Posterior vena cava (tissue), 2 donors: ENCODE data around the gene SFT2D3. TPM values are rescaled to one million over a fixed set of nuclear protein-coding genes. Genes with fewer than 3 reads are reported as not detected.
"Not testable (repeated sequence)": the region's sequence is repeated elsewhere in the genome, so short reads cannot be mapped to it uniquely, and the experiment has no call there.

ENCODE experiments used
- DNase-seq: peaks from one replicate; pipeline ENCODE4 v3.0.0-alpha.2; 2020; ENCODE audit warnings: low spot score
- intact Hi-C, 2 donors: fragments of 100-400 bp; cut with DNase I; formaldehyde crosslinking; loops; one replicate each; pipeline versions ENCODE4 v1.14.1 to v1.14.2; 2022 to 2023
- total RNA-seq, 2 donors: library from RNA; stranded (reverse); fragmentation: NEBNext Ultra II Directional; extraction: Animal tissue kit (Norgen Biotek cat#: 25700); gene quantifications; one replicate each; pipeline ENCODE4 v1.2.1, GENCODE V29; 2021
- donor health status: DM: yes; HTN: yes; CAD: no.
- donor health status: DM: yes; HTN: yes; CAD: no.

The SFT2D3 gene
- total RNA-seq, 2 donors from 2014 or later: 4.3 to 4.7 TPM

- DNase-seq: no peak
- intact Hi-C loops: no loop called here
Measured at GRCh38 chr2:127726158-127726880, 25.0 kb downstream of the SFT2D3 start.

- no peak for DNase-seq
- intact Hi-C loops: no loop called here
Measured at GRCh38 chr2:127733113-127733815, 32.0 kb downstream of the SFT2D3 start.

DNA sequence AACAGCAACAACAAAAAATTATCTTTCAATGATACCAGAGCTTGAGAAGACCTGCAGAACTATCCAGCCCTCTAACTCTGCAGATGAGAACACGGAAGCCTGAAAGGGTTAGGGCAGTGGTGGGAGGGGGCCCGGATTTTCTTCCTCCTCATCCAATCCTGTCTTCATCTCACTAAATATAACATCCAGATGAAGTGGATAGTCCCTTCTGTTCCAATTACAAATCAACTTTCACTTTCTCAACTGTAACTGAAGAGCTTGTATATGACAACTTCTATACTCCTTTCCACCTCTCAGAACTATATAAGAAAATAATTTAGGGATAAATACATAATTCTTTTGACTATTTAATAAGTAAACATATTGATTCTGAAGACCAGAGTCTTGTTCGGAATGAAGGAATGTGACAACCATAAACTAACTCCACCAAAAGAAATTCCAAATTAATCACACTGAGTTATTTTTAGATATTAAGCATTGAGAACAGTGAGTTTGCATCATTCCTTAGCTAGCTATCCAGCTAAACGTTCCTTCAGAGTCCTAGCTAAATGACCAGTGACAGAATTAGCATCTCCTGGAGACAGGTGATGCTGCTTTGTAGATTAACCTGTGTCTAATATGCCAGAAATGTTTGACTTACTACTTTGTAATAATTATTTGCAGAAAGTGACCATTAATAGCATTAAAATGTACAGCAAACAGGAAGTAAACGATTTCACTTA lies 32.7 kb downstream of the SFT2D3 start:
- intact Hi-C loops: no loop called here
- no peak for DNase-seq

GRCh38 chr2:127735044-127735443 lies 33.7 kb downstream of the SFT2D3 start:
- DNase-seq: no peak
- intact Hi-C loops: no loop called here

DNA sequence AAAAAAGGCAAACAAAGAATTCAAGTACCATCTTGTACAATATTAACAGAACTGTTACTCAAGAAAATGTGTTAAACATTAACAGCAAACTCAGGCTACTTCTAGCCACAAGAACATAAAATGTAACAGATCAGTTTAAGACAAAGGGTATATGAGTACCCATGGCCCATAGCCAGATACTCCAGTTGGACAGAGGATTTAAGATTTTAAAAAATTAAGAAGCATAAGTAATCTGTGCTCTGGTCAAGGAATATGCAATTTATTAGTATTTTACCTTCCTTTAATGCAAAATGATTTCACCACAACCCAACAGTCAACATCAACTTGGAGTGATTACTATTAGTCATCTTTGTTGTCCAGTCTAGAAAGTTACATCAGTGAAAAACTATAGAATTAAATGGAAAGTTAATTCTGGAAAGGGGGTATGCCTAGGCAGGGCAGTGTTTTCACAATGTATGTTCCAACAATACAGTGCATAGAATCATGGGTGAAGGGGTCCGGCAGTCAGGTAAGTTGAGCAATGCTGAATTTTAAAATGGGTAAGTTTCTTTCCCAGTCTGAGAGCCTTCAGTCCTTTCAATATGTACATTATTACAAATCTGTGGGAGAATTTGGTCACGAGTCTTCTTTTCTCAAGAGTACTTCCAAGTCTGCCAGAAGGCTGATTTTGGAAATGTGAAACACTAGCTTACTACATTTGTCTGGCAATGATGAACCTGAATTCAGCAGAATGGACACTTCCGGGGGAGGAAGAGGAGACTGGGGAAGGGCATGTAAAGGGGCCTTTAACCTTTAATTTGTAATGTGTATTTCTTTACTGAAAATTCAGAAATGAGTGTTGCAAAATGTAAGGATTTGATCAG lies 34.5 kb downstream of the SFT2D3 start:
- intact Hi-C loops: no loop called here
- DNase-seq: no peak

- intact Hi-C loops: no loop called here
- DNase-seq: no peak
Measured at GRCh38 chr2:127737892-127738291, 36.6 kb downstream of the SFT2D3 start.

- intact Hi-C loops: no loop called here
- DNase-seq: no peak
Measured at GRCh38 chr2:127739800-127740199, 38.5 kb downstream of the SFT2D3 start.

DNA sequence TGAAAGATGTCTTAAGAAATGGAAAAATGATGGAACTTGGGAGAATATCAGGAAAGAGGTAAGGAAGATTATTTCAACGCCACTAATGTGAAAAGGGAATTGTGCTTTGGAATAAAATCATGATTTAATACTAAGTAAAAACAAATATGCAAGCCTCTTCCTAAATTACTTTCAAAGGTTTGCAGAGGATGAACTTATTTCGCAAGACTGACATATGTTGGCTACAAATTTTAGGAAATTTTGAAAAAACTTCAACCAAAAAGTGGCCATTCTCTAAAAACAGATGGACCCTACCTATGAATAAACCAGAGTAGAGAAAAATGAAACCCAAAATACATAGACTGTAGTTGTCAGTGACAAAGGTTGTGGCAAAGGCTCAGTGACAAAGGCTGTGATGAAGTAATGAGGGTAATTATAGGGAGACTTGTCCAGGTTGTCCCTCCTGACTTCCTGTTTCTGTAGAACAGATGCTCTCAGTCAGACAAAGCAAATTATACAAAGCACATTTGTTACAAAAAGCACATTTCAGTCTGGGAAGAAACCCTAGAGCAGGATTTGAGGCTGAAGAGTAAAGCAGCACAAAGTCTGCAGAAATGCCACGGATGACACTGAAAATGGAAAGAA lies 39.5 kb downstream of the SFT2D3 start:
- intact Hi-C loops: no loop called here
- DNase-seq: no peak

DNA sequence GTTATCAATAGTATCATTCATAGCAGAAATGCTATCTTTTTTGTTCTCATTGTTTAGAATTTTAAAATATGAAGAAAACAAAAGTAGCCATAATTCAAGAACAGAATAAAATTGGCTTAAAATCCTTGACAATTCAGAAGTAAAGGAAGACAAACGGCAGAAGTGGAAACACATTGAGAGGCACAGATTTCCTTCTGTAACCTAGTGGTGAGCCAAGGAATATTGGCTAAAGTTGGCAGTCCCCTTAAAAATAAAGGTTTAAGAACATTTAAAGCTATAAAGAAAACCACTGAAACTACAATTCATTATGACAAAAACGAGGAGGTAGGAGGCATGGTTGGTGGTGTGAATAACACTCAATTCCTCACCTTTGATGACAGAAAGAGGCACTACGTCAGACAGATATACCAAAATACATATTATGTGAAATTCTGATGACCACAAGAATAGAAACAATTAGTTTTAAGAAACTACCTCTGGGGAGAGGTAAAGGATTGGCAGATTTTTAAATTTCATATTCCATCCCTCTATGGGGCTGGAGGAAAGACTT lies 42.3 kb downstream of the SFT2D3 start:
- no peak for DNase-seq
- intact Hi-C loops: no loop called here

DNA sequence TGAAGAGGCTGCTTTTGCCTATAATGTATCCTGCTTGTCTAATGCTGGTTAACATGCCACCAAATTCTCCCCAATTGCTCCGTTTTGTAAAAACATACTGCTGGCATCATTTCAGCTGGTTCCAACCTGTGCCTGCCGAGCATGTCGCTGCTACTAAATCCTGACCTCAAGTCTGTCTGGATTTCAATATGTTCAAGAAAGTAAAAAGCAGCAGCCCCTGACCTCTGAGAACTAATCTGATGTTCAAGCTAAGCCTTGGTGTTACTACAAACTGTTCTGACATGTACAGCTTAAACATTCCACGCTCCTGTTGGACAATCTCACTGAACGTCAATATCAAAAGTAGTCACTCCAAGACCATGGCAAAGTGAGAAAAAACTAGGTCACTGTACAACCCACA lies 46.3 kb downstream of the SFT2D3 start:
- intact Hi-C loops: no loop called here
- no peak for DNase-seq

DNA sequence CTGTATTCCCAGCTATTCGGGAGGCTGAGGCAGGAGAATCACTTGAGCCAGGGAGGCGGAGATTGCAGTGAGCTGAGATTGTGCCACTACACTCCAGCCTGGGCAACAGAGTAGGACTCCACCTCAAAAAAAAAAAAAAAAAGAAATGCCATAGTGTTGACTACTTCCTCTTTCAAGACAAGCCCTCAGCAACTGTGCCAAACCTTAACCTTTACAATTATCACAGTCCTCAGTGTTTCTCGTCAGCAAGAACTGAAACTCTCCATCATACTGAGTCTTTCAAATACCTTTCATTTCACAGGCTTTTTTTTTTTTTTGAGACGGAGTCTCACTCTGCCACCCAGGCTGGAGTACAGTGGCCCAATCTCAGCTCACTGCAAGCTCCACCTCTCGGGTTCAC lies 48.2 kb downstream of the SFT2D3 start:
- DNase-seq, intact Hi-C loops: not testable (repeated sequence)

DNA sequence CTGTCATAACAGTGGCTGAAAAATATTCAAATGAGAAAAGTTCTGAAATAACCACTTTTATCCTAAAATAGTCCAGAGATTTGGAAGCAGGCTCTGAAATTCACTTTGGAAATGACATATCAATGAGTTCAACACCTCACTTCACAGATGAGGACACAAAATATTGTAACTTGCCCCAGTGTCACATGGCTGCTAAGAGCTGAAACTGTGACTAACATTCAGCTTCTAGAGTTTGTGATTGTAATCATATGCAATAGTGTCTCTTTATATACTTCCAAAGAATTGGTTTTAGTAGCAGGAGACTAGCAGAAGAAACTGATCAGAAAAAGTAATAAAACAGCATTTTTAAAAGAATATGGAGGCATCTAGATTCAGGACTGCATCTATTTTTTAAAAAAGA lies 52.1 kb downstream of the SFT2D3 start:
- DNase-seq: no peak
- intact Hi-C loops: no loop called here

GRCh38 chr2:127754186-127754585 lies 52.9 kb downstream of the SFT2D3 start:
- intact Hi-C loops: no loop called here
- no peak for DNase-seq

Other genes with a start within 250 kb of the SFT2D3 start
- gene IWS1, start 175.0 kb upstream of the SFT2D3 start, total RNA-seq: 10 to 100 TPM; 31.0 to 35.4 TPM
- under 1 TPM; 0.67 to 0.79 TPM for gene MYO7B, start 165.8 kb upstream of the SFT2D3 start, total RNA-seq
- under 1 TPM in 1 of 2 donors, not detected in 1; 0.10 TPM for gene GPR17, start 55.3 kb upstream of the SFT2D3 start, total RNA-seq
- gene LIMS2, start 26.0 kb upstream of the SFT2D3 start, total RNA-seq: 100 to 1,000 TPM; 210 to 235 TPM
- gene WDR33, start 109.7 kb downstream of the SFT2D3 start, total RNA-seq: 10 to 100 TPM; 41.8 to 48.6 TPM
- gene POLR2D, start 156.7 kb downstream of the SFT2D3 start, total RNA-seq: 10 to 100 TPM; 21.3 to 21.4 TPM
- 10 to 100 TPM; 14.2 to 15.4 TPM for gene AMMECR1L, start 184.5 kb downstream of the SFT2D3 start, total RNA-seq